AG09319 (cell line): Measurements from ENCODE around the gene HYI.

ENCODE experiments used
- DNase-seq: peaks from one replicate; pipeline ENCODE4 v3.0.0-alpha.2; 2010; ENCODE audit warnings: low read depth; ENCODE audit errors: extremely low read depth
- TF ChIP-seq, protein P1 (sequence below): IDR thresholded peaks from 2 replicates; pipeline ENCODE4 v1.5.1; 2011; ENCODE audit warnings: low read depth, mild to moderate bottlenecking, inconsistent platforms, low read length, moderate library complexity

The HYI gene

DNA sequence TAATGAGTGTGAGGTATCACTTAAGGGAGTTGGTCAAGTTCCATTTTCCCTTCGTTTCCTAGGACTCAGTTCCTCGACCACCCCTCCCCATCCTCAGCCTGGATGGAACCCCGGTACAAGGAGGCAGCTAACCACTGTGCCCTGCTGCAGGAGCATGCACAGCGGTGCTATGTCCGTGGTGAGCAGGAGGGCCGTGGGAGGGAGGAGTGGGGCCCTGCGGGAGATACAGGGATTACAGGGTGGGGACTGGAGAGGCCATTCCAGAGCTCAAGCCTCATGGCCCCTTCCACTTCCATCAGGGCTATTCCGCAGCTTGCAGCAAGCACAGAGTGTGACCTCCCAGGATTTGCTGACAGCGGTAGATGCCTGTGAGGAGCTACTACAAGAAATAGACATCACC, 25.8 kb downstream of the HYI start:
- TF ChIP-seq, protein P1, sequence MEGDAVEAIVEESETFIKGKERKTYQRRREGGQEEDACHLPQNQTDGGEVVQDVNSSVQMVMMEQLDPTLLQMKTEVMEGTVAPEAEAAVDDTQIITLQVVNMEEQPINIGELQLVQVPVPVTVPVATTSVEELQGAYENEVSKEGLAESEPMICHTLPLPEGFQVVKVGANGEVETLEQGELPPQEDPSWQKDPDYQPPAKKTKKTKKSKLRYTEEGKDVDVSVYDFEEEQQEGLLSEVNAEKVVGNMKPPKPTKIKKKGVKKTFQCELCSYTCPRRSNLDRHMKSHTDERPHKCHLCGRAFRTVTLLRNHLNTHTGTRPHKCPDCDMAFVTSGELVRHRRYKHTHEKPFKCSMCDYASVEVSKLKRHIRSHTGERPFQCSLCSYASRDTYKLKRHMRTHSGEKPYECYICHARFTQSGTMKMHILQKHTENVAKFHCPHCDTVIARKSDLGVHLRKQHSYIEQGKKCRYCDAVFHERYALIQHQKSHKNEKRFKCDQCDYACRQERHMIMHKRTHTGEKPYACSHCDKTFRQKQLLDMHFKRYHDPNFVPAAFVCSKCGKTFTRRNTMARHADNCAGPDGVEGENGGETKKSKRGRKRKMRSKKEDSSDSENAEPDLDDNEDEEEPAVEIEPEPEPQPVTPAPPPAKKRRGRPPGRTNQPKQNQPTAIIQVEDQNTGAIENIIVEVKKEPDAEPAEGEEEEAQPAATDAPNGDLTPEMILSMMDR = no peak
- DNase-seq = no peak

DNA sequence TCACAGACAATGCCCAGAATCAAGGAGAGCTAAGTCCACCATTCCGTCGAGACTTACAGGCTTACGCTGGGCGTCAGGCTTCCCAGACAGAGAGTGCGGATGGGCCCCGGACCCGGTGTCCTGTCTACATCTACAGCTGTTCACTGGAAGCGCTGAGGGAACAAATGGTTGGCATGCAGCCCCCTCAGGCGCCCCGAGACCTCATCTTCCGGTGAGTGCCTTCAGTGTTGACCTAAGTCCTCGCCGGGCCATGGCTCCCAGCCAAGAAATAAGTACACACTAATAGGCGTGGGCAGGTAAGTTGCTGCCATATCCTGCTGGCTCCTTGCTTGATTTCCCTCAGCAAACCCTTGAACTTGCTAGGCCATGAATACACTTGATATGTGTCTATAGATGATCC, 26.2 kb downstream of the HYI start:
- TF ChIP-seq, protein P1 = no peak
- DNase-seq = no peak

DNA sequence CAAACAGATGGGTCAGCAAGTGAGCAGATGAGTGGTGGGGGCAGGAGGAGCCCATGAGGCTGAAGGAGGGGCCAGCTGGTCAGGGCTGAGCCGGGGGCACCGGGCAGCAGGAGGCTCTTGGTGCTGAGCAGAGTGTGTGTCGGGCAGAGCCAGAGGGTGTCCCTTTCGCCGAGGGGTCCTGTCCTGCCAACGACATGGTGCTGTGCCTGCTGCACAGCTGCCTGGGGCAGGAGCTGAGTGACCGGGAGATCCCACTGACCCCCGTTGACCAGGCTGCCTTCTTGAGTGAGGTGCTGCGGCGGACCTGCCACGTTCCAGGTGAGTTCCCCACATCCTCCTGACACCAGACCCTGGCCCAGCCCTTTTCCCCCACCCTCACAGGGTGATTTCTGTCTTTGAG, 27.5 kb downstream of the HYI start:
- no peak for DNase-seq
- TF ChIP-seq, protein P1 = no peak

DNA sequence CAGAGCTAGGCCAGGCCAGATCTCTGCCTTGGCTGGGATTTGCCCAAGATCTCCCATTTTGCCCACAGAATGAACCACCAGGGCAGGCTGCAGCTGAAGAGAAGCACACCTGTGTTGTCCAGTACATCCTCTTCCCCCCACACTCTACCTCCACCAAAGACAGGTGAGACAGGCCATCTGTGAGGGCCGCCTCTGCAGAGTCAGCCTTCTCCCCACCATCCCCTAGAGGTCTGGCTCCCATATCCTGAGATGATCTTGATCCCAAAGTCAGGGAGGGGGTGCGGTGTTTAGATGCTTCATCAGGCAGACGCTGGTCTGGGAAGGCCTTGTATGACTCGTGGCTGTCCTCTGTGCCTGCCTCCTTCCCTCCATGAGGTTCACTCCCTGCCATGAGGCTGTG, 28.7 kb downstream of the HYI start:
- TF ChIP-seq, protein P1 = no peak
- DNase-seq = no peak

DNA sequence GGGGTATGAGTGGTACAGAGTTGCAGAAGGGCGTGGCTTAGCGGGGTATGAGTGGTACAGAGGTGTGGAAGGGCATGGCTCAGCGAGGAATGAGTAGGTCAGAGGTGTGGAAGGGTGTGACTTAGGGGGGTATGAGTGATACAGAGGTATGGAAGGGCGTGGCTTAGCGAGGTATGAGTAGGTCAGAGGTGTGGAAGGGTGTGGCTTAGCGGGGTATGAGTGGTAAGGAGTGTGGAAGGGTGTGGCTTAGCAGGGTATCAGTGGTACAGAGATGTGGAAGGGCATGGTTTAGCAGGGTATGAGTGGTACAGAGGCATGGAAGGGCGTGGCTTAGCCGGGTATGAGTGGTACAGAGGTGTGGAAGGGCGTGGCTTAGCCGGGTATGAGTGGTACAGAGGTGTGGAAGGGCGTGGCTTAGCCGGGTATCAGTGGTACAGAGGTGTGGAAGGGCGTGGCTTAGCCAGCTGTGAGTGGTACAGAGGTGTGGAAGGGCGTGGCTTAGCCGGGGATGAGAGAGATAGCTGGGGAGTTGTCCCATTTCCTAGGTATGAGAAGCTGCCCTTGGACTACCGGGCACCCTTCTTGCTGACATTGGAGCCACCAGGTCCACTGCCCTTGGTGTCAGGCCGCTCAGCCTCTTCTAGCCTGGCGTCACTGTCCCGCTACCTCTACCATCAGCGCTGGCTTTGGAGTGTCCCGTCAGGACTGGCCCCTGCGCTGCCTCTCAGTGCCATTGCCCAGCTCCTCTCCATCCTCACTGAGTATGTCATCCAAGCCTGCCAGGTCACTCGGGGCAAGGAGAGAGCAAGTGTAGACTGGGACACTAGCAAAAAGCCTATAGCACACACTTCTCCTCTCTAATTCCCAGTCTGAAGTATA, 29.8 kb downstream of the HYI start:
- TF ChIP-seq, protein P1 = no peak
- no peak for DNase-seq

DNA sequence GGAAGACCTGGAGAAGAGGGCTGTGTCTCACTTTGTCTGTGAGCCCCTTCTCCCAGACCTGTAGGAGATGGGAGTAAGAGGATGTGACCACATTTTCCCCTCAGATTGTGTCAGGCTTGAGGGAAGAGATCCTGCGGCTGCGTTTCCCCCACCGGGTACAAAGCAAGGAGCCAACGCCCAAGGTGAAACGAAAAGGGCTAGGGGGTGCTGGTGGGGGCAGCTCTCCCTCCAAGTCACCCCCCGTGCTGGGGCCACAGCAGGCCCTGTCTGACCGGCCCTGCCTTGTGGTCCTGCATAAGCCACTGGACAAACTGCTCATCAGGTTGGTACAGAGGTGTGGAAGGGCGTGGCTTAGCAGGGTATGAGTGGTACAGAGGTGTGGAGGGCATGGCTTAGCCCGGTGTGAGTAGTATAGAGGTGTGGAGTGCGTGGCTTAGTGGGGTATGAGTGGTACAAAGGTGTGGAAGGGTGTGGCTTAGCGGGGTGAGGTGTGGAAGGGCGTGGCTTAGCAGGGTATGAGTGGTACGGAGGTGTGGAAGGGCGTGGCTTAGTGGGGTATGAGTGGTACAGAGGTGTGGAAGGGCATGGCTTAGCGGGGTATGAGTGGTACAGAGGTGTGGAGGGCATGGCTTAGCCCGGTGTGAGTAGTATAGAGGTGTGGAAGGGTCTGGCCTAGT, 30.6 kb downstream of the HYI start:
- TF ChIP-seq, protein P1 = no peak
- DNase-seq = no peak
